Measurements from ENCODE around the gene HPSE2.

HPSE2 gene

DNA sequence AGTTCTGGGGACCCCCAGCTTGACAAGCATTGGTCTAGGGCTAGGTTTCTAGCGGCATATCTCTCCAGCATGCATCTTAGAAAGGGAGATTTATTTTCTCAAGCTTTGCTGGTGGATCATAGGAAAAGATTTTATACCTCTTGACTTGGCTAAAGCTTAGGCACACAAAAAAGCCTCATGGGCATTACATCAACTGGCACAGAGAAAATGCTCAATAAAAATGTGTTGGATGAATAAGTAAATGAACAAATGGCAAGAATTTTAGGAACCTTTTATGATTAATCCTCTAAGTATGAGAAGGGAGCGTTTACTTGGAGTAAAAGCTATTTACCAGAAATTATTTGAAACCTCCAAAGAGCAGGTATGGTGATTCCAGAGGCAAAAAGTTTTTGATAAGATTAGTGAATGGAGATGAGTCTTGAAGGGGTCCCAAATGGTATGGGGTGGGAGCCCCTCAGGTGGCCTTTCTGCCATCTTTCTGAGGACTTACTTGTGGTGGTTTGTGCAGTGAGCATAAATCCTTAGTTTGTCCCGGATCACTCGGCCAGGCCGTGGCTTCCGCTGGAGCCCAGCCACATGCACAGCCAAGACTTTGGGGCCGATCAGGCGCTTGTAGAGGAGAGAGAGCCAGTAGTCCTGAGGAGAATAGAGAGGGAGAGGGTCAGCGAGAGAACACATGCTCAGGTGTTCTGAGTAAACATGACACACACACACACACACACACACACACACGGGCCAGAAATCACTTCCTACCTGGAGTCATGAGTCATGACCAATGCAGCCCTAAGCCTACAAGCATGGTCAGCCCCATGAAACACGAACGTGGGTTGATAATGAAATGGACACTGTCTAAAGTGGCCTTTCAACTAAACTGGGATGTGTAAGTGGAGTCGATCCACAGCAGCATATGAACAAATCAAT, 745.8 kb downstream of the HPSE2 start:
- peaks cover 0 to 2% (median 0%) of the 10 kb centered on the region in 5 experiments for H3K9me3 ChIP-seq (ENCODE audit: control extremely low read depth in 1 of 5, control insufficient read depth in 4 of 5, insufficient read depth in 2 of 5, low read depth in 1 of 5, low read length in 4 of 5)
- no peaks in the 10 kb centered on the region for H3K27me3 ChIP-seq (replicated peaks in 2 of 5; ENCODE audit: control insufficient read depth in 4 of 5, insufficient read depth in 5 of 5, low read length in 4 of 5)
- H3K36me3 ChIP-seq (ENCODE audit: control insufficient read depth in 4 of 4, insufficient read depth in 4 of 4, low read length in 3 of 4): no peaks in the 10 kb centered on the region
- H3K4me3 ChIP-seq (ENCODE audit: control insufficient read depth in 1 of 7, extremely low read depth in 1 of 7, insufficient read depth in 4 of 7, low read depth in 2 of 7, low read length in 6 of 7): no peak overlapping the region
- H3K27ac ChIP-seq (ENCODE audit: insufficient read depth in 1 of 2, low read depth in 1 of 2, low read length in 2 of 2, poor library complexity in 1 of 2, severe bottlenecking in 2 of 2): no peak overlapping the region
- no peak for DNase-seq
- peaks cover 0 to 4% (median 0%) of the 10 kb centered on the region in 4 experiments for H3K4me1 ChIP-seq (ENCODE audit: control extremely low read depth in 1 of 4, control insufficient read depth in 4 of 4, insufficient read depth in 4 of 4, low read length in 3 of 4)
- WGBS (ENCODE audit: insufficient coverage): 92% methylated on average over 7 of the region's 13 CpGs
- POLR2A ChIA-PET: no interaction called here
- CTCF ChIA-PET: no interaction called here

DNA sequence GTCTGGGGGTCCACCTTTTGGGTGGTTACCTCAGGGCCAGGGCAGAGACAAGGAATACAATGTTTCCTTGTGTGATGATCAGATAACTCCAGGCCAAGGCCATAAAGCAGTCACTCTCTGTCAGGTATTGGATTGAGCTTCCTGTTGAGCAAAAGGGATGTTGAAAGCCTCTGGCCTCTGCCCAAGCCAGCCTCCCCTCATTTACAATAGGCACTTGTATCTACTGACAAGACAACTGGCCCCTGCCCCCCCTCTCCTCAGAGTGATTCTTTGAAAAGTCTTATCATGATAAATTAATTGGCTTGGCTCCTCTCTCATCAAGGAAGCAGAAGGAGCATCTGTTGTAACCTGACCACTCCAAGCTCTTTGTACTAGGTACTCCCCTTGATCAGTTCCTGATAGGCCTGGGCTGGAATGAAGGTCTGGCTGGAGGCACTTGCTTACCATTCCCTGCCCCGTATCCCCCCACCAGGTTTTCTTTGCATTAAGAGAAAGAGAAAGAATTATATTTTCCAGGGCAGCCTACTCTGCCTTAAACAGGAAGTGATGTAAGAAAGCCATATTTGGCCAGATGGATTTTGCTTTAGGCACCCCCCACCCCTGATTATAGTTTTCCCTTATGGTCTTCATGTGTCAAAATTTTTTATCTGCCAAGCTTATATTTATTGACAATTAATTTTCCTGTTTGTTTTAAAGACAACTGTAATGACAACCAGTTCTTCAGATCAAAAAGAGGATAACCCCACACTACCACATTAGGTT, 746.8 kb downstream of the HPSE2 start:
- Histone ChIP-seq H3K4me1 (ENCODE audit: control extremely low read depth in 1 of 4, control insufficient read depth in 4 of 4, insufficient read depth in 4 of 4, low read length in 3 of 4) (peaks cover 0 to 4% (median 0%) of the 10 kb centered on the region in 4 experiments), H3K27me3 (replicated peaks in 2 of 5; ENCODE audit: control insufficient read depth in 4 of 5, insufficient read depth in 5 of 5, low read length in 4 of 5) (no peaks in the 10 kb centered on the region), H3K27ac (ENCODE audit: insufficient read depth in 1 of 2, low read depth in 1 of 2, low read length in 2 of 2, poor library complexity in 1 of 2, severe bottlenecking in 2 of 2) (no peak overlapping the region), H3K36me3 (ENCODE audit: control insufficient read depth in 4 of 4, insufficient read depth in 4 of 4, low read length in 3 of 4) (no peaks in the 10 kb centered on the region), H3K4me3 (ENCODE audit: control insufficient read depth in 1 of 7, extremely low read depth in 1 of 7, insufficient read depth in 4 of 7, low read depth in 2 of 7, low read length in 6 of 7) (no peak overlapping the region), H3K9me3 (ENCODE audit: control extremely low read depth in 1 of 5, control insufficient read depth in 4 of 5, insufficient read depth in 2 of 5, low read depth in 1 of 5, low read length in 4 of 5) (peaks cover 0 to 2% (median 0%) of the 10 kb centered on the region in 5 experiments)
- ChIA-PET POLR2A (no interaction called here), CTCF (no interaction called here)
- 100% methylated on average over 1 of the region's 1 CpG for WGBS (ENCODE audit: insufficient coverage)
- DNase-seq: no peak

DNA sequence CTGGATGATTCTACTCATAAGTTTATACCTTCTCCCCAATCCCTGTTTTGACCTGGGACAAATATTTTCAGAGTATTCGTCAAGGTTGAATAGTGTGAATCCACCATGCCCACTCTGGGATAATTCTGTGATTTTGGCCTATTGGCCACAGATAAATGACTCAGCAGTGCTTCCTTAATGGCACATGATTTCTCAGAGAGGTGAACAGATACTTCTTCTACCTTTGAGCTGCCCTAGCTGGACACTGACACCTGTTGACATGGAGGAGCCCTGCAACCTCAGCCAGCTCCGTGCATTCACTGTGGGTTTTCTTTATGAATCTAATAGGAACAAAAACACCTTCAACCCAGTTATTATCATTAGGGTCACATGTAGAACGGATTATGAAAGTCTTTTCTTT, 748.0 kb downstream of the HPSE2 start:
- WGBS (ENCODE audit: insufficient coverage): 100% methylated on average over 1 of the region's 3 CpGs
- ChIA-PET CTCF (no interaction called here), POLR2A (no interaction called here)
- H3K36me3 ChIP-seq (ENCODE audit: control insufficient read depth in 4 of 4, insufficient read depth in 4 of 4, low read length in 3 of 4): no peaks in the 10 kb centered on the region
- no peak overlapping the region for H3K4me3 ChIP-seq (ENCODE audit: control insufficient read depth in 1 of 7, extremely low read depth in 1 of 7, insufficient read depth in 4 of 7, low read depth in 2 of 7, low read length in 6 of 7)
- H3K27me3 ChIP-seq (replicated peaks in 2 of 5; ENCODE audit: control insufficient read depth in 4 of 5, insufficient read depth in 5 of 5, low read length in 4 of 5): no peaks in the 10 kb centered on the region
- H3K27ac ChIP-seq (ENCODE audit: insufficient read depth in 1 of 2, low read depth in 1 of 2, low read length in 2 of 2, poor library complexity in 1 of 2, severe bottlenecking in 2 of 2): no peak overlapping the region
- H3K9me3 ChIP-seq (ENCODE audit: control extremely low read depth in 1 of 5, control insufficient read depth in 4 of 5, insufficient read depth in 2 of 5, low read depth in 1 of 5, low read length in 4 of 5): peaks cover 0 to 2% (median 0%) of the 10 kb centered on the region in 5 experiments
- DNase-seq: no peak
- peaks cover 0 to 4% (median 0%) of the 10 kb centered on the region in 4 experiments for H3K4me1 ChIP-seq (ENCODE audit: control extremely low read depth in 1 of 4, control insufficient read depth in 4 of 4, insufficient read depth in 4 of 4, low read length in 3 of 4)

DNA sequence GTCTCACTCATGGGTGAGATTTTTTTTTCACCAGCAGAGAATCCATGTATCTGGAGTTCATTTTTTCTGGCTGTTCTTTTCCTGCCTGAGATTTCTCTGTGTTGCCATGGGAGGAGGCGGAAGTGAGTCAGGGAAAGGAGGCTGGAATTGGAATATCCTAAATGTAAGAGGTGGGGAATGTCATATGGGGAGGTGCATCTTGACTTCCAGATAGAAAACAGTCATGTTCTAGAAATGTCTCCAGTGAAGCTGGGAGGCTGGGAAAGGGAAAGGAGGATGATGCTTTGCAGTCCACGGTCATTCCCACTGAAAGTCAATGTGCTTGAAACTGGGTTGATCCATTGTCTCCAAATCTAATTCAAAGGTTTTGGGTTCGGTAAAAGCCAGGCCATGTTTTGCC, 749.2 kb downstream of the HPSE2 start:
- DNase-seq: no peak
- Histone ChIP-seq H3K9me3 (ENCODE audit: control extremely low read depth in 1 of 5, control insufficient read depth in 4 of 5, insufficient read depth in 2 of 5, low read depth in 1 of 5, low read length in 4 of 5) (peaks cover 0 to 2% (median 0%) of the 10 kb centered on the region in 5 experiments), H3K4me3 (ENCODE audit: control insufficient read depth in 1 of 7, extremely low read depth in 1 of 7, insufficient read depth in 4 of 7, low read depth in 2 of 7, low read length in 6 of 7) (no peak overlapping the region), H3K4me1 (ENCODE audit: control extremely low read depth in 1 of 4, control insufficient read depth in 4 of 4, insufficient read depth in 4 of 4, low read length in 3 of 4) (peaks cover 0 to 4% (median 1%) of the 10 kb centered on the region in 4 experiments), H3K27ac (ENCODE audit: insufficient read depth in 1 of 2, low read depth in 1 of 2, low read length in 2 of 2, poor library complexity in 1 of 2, severe bottlenecking in 2 of 2) (no peak overlapping the region), H3K27me3 (replicated peaks in 2 of 5; ENCODE audit: control insufficient read depth in 4 of 5, insufficient read depth in 5 of 5, low read length in 4 of 5) (no peaks in the 10 kb centered on the region), H3K36me3 (ENCODE audit: control insufficient read depth in 4 of 4, insufficient read depth in 4 of 4, low read length in 3 of 4) (no peaks in the 10 kb centered on the region)
- WGBS (ENCODE audit: insufficient coverage): 100% methylated on average over 3 of the region's 3 CpGs
- ChIA-PET POLR2A (no interaction called here), CTCF (no interaction called here)

DNA sequence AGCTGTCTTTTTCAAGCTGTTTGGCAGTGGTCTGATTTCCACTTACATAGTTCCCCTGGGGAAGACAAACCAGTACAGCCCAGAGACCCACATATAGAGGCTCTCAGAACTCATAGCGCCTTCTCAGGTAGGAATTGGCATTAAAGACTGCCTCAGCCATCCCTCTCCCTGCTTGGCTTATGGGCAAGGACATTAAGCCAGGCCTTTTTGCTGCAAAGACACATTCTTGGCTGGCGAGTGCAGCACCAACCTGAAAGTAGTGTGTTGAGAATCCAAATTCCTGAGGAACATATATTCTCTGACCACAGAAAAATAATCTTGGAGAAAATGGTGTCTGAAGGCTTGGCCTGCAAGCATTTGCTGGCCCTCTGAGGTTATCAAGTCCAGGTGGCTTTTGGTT, 749.7 kb downstream of the HPSE2 start:
- H3K4me3 ChIP-seq (ENCODE audit: control insufficient read depth in 1 of 7, extremely low read depth in 1 of 7, insufficient read depth in 4 of 7, low read depth in 2 of 7, low read length in 6 of 7): no peak overlapping the region
- peaks cover 0 to 4% (median 1%) of the 10 kb centered on the region in 4 experiments for H3K4me1 ChIP-seq (ENCODE audit: control extremely low read depth in 1 of 4, control insufficient read depth in 4 of 4, insufficient read depth in 4 of 4, low read length in 3 of 4)
- peaks cover 0 to 2% (median 0%) of the 10 kb centered on the region in 5 experiments for H3K9me3 ChIP-seq (ENCODE audit: control extremely low read depth in 1 of 5, control insufficient read depth in 4 of 5, insufficient read depth in 2 of 5, low read depth in 1 of 5, low read length in 4 of 5)
- POLR2A ChIA-PET: no interaction called here
- CTCF ChIA-PET: no interaction called here
- H3K36me3 ChIP-seq (ENCODE audit: control insufficient read depth in 4 of 4, insufficient read depth in 4 of 4, low read length in 3 of 4): no peaks in the 10 kb centered on the region
- no peak overlapping the region for H3K27ac ChIP-seq (ENCODE audit: insufficient read depth in 1 of 2, low read depth in 1 of 2, low read length in 2 of 2, poor library complexity in 1 of 2, severe bottlenecking in 2 of 2)
- WGBS (ENCODE audit: insufficient coverage): 100% methylated on average over 2 of the region's 2 CpGs
- H3K27me3 ChIP-seq (replicated peaks in 2 of 5; ENCODE audit: control insufficient read depth in 4 of 5, insufficient read depth in 5 of 5, low read length in 4 of 5): no peaks in the 10 kb centered on the region
- DNase-seq: no peak

DNA sequence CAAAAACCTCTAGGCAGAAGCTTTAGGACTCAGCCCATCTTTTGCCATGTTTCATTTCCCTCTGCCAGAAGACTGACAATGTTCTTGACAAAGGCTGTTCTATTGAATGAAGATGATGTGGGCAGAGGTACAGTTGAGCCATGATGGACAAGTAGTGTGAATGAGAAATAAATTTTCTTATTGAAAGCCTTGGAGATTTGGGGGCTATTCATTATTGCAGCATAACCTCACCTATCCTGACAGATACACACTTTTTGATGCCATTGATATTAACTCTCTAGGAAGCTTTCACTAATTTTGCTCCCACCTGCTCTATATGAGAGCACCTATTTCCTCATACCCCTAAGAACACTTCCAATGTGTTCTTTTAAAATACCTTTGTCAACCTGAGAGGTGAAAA, 752.0 kb downstream of the HPSE2 start:
- CTCF ChIA-PET: no interaction called here
- Histone ChIP-seq H3K4me1 (ENCODE audit: control extremely low read depth in 1 of 4, control insufficient read depth in 4 of 4, insufficient read depth in 4 of 4, low read length in 3 of 4) (peaks cover 0 to 4% (median 1%) of the 10 kb centered on the region in 4 experiments), H3K27me3 (replicated peaks in 2 of 5; ENCODE audit: control insufficient read depth in 4 of 5, insufficient read depth in 5 of 5, low read length in 4 of 5) (no peaks in the 10 kb centered on the region), H3K27ac (ENCODE audit: insufficient read depth in 1 of 2, low read depth in 1 of 2, low read length in 2 of 2, poor library complexity in 1 of 2, severe bottlenecking in 2 of 2) (no peak overlapping the region), H3K4me3 (ENCODE audit: control insufficient read depth in 1 of 7, extremely low read depth in 1 of 7, insufficient read depth in 4 of 7, low read depth in 2 of 7, low read length in 6 of 7) (no peak overlapping the region), H3K36me3 (ENCODE audit: control insufficient read depth in 4 of 4, insufficient read depth in 4 of 4, low read length in 3 of 4) (no peaks in the 10 kb centered on the region), H3K9me3 (ENCODE audit: control extremely low read depth in 1 of 5, control insufficient read depth in 4 of 5, insufficient read depth in 2 of 5, low read depth in 1 of 5, low read length in 4 of 5) (peaks cover 0 to 2% (median 0%) of the 10 kb centered on the region in 5 experiments)
- DNase-seq: no peak
- POLR2A ChIA-PET: no interaction called here

DNA sequence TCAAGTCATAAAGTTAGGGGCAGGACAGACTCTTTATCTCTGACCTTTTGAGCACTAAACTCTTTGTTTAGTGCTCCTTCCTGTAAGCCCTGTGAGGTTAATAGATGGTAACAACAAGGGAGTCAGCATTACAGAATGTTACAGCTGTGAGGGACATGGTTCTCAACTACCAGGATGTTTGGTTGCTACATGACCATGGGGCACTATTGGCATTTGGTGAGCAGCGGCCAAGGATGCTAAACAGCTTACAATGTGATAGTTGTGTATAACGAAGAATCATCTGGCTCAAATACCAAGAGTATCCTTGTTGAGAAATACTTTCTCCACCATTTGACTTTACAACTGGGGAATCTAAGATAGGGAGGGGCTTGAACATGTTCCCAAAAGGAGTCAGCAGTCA, 753.6 kb downstream of the HPSE2 start:
- ChIA-PET CTCF (interaction anchor here (1.3 kb wide), 1 partner anchor 14 kb away, joined by 3 read pairs; no protein-coding TSS in a partner anchor), POLR2A (no interaction called here)
- no CpG with 5 or more reads among the region's 2 CpGs for WGBS (ENCODE audit: insufficient coverage)
- no peaks in the 10 kb centered on the region for H3K27me3 ChIP-seq (replicated peaks in 2 of 5; ENCODE audit: control insufficient read depth in 4 of 5, insufficient read depth in 5 of 5, low read length in 4 of 5)
- H3K4me3 ChIP-seq (ENCODE audit: control insufficient read depth in 1 of 7, extremely low read depth in 1 of 7, insufficient read depth in 4 of 7, low read depth in 2 of 7, low read length in 6 of 7): no peak overlapping the region
- H3K4me1 ChIP-seq (ENCODE audit: control extremely low read depth in 1 of 4, control insufficient read depth in 4 of 4, insufficient read depth in 4 of 4, low read length in 3 of 4): peaks cover 0 to 3% (median 0%) of the 10 kb centered on the region in 4 experiments
- peaks cover 0 to 2% (median 0%) of the 10 kb centered on the region in 5 experiments for H3K9me3 ChIP-seq (ENCODE audit: control extremely low read depth in 1 of 5, control insufficient read depth in 4 of 5, insufficient read depth in 2 of 5, low read depth in 1 of 5, low read length in 4 of 5)
- no peak for DNase-seq
- no peak overlapping the region for H3K27ac ChIP-seq (ENCODE audit: insufficient read depth in 1 of 2, low read depth in 1 of 2, low read length in 2 of 2, poor library complexity in 1 of 2, severe bottlenecking in 2 of 2)
- no peaks in the 10 kb centered on the region for H3K36me3 ChIP-seq (ENCODE audit: control insufficient read depth in 4 of 4, insufficient read depth in 4 of 4, low read length in 3 of 4)
